ENCODE data around the gene ZKSCAN2. TPM values are rescaled to one million over a fixed set of nuclear protein-coding genes. Genes with fewer than 3 reads are reported as not detected.

The ZKSCAN2 gene
- total and polyA plus RNA-seq, 9 donors, result 2.2 to 11.1 (median 7.8) TPM

GRCh38 chr16:25194273-25194878 lies 63.3 kb downstream of the ZKSCAN2 start:
- DNase-seq, result no peak
- H3K27me3 ChIP-seq, result no peaks in the 10 kb centered on the region
- no peak overlapping the region for H3K4me3 ChIP-seq
- no peak overlapping the region for H3K27ac ChIP-seq
- TF ChIP-seq POLR2A (IDR thresholded peaks at IDR 0.05) (no peak), EP300 (IDR thresholded peaks at IDR 0.05) (no peak), CTCF (IDR thresholded peaks at IDR 0.05) (no peak)
- H3K4me1 ChIP-seq (ENCODE audit: insufficient read depth), result no peaks in the 10 kb centered on the region
- H3K36me3 ChIP-seq, result no peaks in the 10 kb centered on the region
- no peaks in the 10 kb centered on the region for H3K9me3 ChIP-seq
- intact Hi-C loops (cut with DNase I), result no loop called here
- 82 to 87% (median 83%) methylated on average over 7 of the region's 7 CpGs for WGBS, 3 donors

- H3K36me3 ChIP-seq, result no peaks in the 10 kb centered on the region
- no peak for DNase-seq
- no peaks in the 10 kb centered on the region for H3K9me3 ChIP-seq
- WGBS, 3 donors, result 50 to 59% (median 52%) methylated on average over 6 of the region's 6 CpGs
- H3K4me1 ChIP-seq (ENCODE audit: insufficient read depth), result no peaks in the 10 kb centered on the region
- intact Hi-C loops (cut with DNase I), result no loop called here
- no peaks in the 10 kb centered on the region for H3K27me3 ChIP-seq
- no peak for TF ChIP-seq CTCF (IDR thresholded peaks at IDR 0.05)
- TF ChIP-seq POLR2A (IDR thresholded peaks at IDR 0.05), result no peak
- no peak for TF ChIP-seq EP300 (IDR thresholded peaks at IDR 0.05)
- no peak overlapping the region for H3K27ac ChIP-seq
- H3K4me3 ChIP-seq, result no peak overlapping the region
Observed at GRCh38 chr16:25192096-25192495, 65.5 kb downstream of the ZKSCAN2 start.

- intact Hi-C loops (cut with DNase I), result no loop called here
- WGBS, 3 donors, result 92 to 96% (median 94%) methylated on average over 6 of the region's 6 CpGs
- no peak overlapping the region for H3K4me3 ChIP-seq
Observed at GRCh38 chr16:25189305-25189704, 68.3 kb downstream of the ZKSCAN2 start.

GRCh38 chr16:25187491-25187795 lies 70.2 kb downstream of the ZKSCAN2 start:
- Histone ChIP-seq H3K27me3 (no peaks in the 10 kb centered on the region), H3K36me3 (no peaks in the 10 kb centered on the region), H3K4me3 (no peak overlapping the region), H3K4me1 (ENCODE audit: insufficient read depth) (no peaks in the 10 kb centered on the region), H3K9me3 (no peaks in the 10 kb centered on the region), H3K27ac (no peak overlapping the region)
- intact Hi-C loops (cut with DNase I), result no loop called here
- 94 to 97% (median 95%) methylated on average over 3 of the region's 3 CpGs for WGBS, 3 donors
- no peak for DNase-seq
- TF ChIP-seq CTCF (IDR thresholded peaks at IDR 0.05) (no peak), EP300 (IDR thresholded peaks at IDR 0.05) (no peak), POLR2A (IDR thresholded peaks at IDR 0.05) (no peak)

More at GRCh38 chr16:25189305-25189704, 68.3 kb downstream of the ZKSCAN2 start:
- no peak overlapping the region for H3K27ac ChIP-seq
- H3K9me3 ChIP-seq, result no peaks in the 10 kb centered on the region
- H3K36me3 ChIP-seq, result no peaks in the 10 kb centered on the region
- no peak for DNase-seq
- no peaks in the 10 kb centered on the region for H3K4me1 ChIP-seq (ENCODE audit: insufficient read depth)
- no peaks in the 10 kb centered on the region for H3K27me3 ChIP-seq
- no peak for TF ChIP-seq CTCF (IDR thresholded peaks at IDR 0.05)
- no peak for TF ChIP-seq POLR2A (IDR thresholded peaks at IDR 0.05)
- TF ChIP-seq EP300 (IDR thresholded peaks at IDR 0.05), result no peak

Other genes starting within 250 kb of the ZKSCAN2 start
- 10 to 100 TPM; 26.8 to 63.8 (median 56.5) TPM for gene ARHGAP17, start 242.5 kb downstream of the ZKSCAN2 start, total RNA-seq
- 100 to 1,000 TPM in 1 of 2 donors, 10 to 100 TPM in 1; 26.0 to 113 TPM for gene ARHGAP17, start 242.5 kb downstream of the ZKSCAN2 start, polyA plus RNA-seq
- gene LCMT1, start 146.1 kb downstream of the ZKSCAN2 start, total RNA-seq, result 10 to 100 TPM; 29.4 to 44.2 (median 38.3) TPM
- gene LCMT1, start 146.1 kb downstream of the ZKSCAN2 start, polyA plus RNA-seq, result 10 to 100 TPM; 38.0 to 58.9 TPM
- gene AQP8, start 40.9 kb downstream of the ZKSCAN2 start, total RNA-seq, result not detected
- gene AQP8, start 40.9 kb downstream of the ZKSCAN2 start, polyA plus RNA-seq, result under 1 TPM in 1 of 2 donors, not detected in 1; 0.07 TPM